ENCODE data around the gene GPR52. TPM values are rescaled to one million over a fixed set of nuclear protein-coding genes. Genes with fewer than 3 reads are reported as not detected.

GPR52 gene
- total and polyA plus RNA-seq, 3 donors from 2014 or later = 4.8 to 7.5 TPM; not detected in 1

DNA sequence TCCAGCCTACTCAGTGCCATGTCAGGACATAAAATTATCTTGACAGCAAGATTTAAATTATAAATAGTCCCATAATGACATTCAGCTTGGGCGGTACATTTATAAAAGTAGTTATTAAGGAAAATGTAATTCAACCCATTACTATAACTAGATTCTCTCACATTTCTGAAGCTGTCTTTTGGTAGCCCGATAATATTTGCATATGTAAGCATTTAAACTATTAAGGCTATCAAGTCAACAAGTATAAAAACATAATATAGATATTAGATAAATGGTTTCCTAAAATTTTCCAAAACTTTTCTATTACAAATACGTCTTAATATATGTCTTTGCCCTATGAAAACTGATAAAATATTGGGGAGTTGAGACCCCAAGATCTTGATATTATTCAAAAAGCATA, 21.6 kb upstream of the GPR52 start:
- intact Hi-C loops (cut with DNase I; ENCODE audit: low total_unique reads) = no loop called here
- no peaks in the 10 kb centered on the region for H3K27me3 ChIP-seq
- 93 to 95% methylated on average over 3 of the region's 3 CpGs for WGBS, 2 donors
- no peak for DNase-seq
- TF ChIP-seq, protein P1, sequence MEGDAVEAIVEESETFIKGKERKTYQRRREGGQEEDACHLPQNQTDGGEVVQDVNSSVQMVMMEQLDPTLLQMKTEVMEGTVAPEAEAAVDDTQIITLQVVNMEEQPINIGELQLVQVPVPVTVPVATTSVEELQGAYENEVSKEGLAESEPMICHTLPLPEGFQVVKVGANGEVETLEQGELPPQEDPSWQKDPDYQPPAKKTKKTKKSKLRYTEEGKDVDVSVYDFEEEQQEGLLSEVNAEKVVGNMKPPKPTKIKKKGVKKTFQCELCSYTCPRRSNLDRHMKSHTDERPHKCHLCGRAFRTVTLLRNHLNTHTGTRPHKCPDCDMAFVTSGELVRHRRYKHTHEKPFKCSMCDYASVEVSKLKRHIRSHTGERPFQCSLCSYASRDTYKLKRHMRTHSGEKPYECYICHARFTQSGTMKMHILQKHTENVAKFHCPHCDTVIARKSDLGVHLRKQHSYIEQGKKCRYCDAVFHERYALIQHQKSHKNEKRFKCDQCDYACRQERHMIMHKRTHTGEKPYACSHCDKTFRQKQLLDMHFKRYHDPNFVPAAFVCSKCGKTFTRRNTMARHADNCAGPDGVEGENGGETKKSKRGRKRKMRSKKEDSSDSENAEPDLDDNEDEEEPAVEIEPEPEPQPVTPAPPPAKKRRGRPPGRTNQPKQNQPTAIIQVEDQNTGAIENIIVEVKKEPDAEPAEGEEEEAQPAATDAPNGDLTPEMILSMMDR (IDR thresholded peaks at IDR 0.05) = no peak
- TF ChIP-seq POLR2A (IDR thresholded peaks at IDR 0.05) = no peak
- H3K4me3 ChIP-seq = no peak overlapping the region
- no peaks in the 10 kb centered on the region for H3K4me1 ChIP-seq
- no peaks in the 10 kb centered on the region for H3K9me3 ChIP-seq
- no peak overlapping the region for H3K27ac ChIP-seq
- no peaks in the 10 kb centered on the region for H3K36me3 ChIP-seq (ENCODE audit: low read depth, missing control alignments)

DNA sequence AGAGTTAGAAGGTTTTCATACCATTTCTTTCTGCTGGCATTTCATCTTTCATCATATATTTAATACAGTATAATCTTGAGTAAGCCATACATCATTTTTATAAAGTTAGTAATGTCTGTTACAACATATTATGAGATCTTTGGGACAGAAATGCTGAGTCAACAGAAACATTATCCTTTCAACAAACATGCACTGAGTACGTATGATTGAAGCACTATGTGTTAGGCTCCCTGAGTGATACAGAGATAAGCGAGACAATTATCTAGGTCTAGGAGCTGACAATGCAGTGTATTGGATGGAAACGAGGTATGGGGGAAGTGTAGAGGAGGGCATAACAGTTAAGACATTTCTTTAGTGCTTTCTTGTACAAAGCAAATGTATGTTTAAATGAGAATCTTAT, 19.7 kb upstream of the GPR52 start:
- 68 to 77% methylated on average over 3 of the region's 3 CpGs for WGBS, 2 donors
- no peaks in the 10 kb centered on the region for H3K9me3 ChIP-seq
- intact Hi-C loops (cut with DNase I; ENCODE audit: low total_unique reads) = no loop called here
- TF ChIP-seq POLR2A (IDR thresholded peaks at IDR 0.05) = no peak
- TF ChIP-seq, protein P1 (IDR thresholded peaks at IDR 0.05) = no peak
- H3K36me3 ChIP-seq (ENCODE audit: low read depth, missing control alignments) = no peaks in the 10 kb centered on the region
- no peaks in the 10 kb centered on the region for H3K27me3 ChIP-seq
- H3K4me3 ChIP-seq = no peak overlapping the region
- H3K4me1 ChIP-seq = no peaks in the 10 kb centered on the region
- DNase-seq = no peak
- H3K27ac ChIP-seq = no peak overlapping the region

DNA sequence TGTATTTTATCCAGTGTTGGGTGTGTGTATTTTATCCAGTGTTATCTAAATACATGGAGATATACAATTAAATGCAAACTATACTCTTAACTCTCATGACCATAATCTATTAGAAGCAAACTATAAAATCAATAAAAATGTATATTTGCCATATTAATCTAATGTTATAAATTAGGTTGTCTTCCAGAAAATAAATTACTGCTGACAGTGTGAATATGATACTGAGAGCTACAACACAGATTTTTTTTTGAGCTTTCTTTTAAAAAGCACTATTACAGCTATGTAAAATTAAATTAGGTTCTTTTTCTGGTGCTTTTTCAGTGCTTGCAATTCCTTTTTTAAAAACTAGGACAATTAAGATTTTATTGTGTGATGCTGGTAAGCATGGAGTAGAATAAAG, 19.0 kb upstream of the GPR52 start:
- DNase-seq = no peak
- H3K36me3 ChIP-seq (ENCODE audit: low read depth, missing control alignments) = no peaks in the 10 kb centered on the region
- TF ChIP-seq POLR2A (IDR thresholded peaks at IDR 0.05) = no peak
- intact Hi-C loops (cut with DNase I; ENCODE audit: low total_unique reads) = no loop called here
- no peaks in the 10 kb centered on the region for H3K4me1 ChIP-seq
- no peaks in the 10 kb centered on the region for H3K9me3 ChIP-seq
- no peak overlapping the region for H3K4me3 ChIP-seq
- no peak overlapping the region for H3K27ac ChIP-seq
- no peaks in the 10 kb centered on the region for H3K27me3 ChIP-seq

DNA sequence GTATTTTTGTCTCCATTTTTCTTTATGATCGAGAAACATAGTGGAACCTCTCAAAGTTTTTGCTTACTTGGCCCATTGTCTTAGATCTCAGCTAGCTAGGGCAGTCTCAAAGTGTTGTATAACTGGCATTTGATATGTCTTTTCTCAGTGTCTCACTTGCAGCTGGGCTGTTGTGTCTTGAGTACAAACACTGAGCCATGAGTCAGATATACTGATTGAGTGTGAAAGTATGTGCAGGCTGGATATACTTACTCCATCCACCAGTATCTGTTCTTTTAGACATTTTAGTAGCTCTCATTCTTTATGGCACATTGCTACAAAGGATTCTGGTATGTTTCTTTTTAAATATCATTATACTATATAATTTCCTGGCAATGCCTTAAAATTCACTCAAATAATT, 14.3 kb upstream of the GPR52 start:
- no peaks in the 10 kb centered on the region for H3K27me3 ChIP-seq
- H3K4me1 ChIP-seq = no peaks in the 10 kb centered on the region
- intact Hi-C loops (cut with DNase I; ENCODE audit: low total_unique reads) = no loop called here
- WGBS, 2 donors = 89 to 94% methylated on average over 1 of the region's 1 CpG
- DNase-seq = no peak
- no peak for TF ChIP-seq POLR2A (IDR thresholded peaks at IDR 0.05)
- TF ChIP-seq, protein P1 (IDR thresholded peaks at IDR 0.05) = no peak
- H3K36me3 ChIP-seq (ENCODE audit: low read depth, missing control alignments) = no peaks in the 10 kb centered on the region
- H3K4me3 ChIP-seq = no peak overlapping the region
- H3K9me3 ChIP-seq = no peaks in the 10 kb centered on the region
- H3K27ac ChIP-seq = no peak overlapping the region

DNA sequence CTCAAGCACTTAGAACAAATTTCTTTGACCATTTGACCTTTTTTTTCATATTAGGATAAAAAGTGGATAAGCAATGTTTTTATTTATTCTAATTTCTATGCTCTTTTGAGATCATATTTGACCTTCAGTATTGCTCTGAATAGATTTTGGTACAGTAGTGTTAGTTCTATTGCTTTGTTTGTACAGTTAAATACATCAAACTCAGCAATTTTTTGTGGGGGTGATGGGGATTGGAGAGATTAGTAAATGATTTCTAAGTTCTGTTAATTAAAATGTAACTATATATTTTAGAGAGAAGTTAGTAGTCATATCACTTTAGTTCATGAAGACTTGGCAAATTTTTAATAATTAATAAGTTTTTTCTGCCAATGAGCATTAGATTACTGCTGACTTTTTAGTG, 2.4 kb upstream of the GPR52 start:
- no peaks in the 10 kb centered on the region for H3K4me1 ChIP-seq

More for the DNA sequence above, 2.4 kb upstream of the GPR52 start:
- Histone ChIP-seq H3K4me3 (no peak overlapping the region), H3K9me3 (no peaks in the 10 kb centered on the region), H3K27ac (no peak overlapping the region), H3K27me3 (no peaks in the 10 kb centered on the region), H3K36me3 (ENCODE audit: low read depth, missing control alignments) (no peaks in the 10 kb centered on the region)
- DNase-seq = no peak
- intact Hi-C loops (cut with DNase I; ENCODE audit: low total_unique reads) = no loop called here
- TF ChIP-seq, protein P1 (IDR thresholded peaks at IDR 0.05) = no peak
- TF ChIP-seq POLR2A (IDR thresholded peaks at IDR 0.05) = no peak

All from testis (tissue), 3 donors.